ENCODE data around the gene PRSS2. TPM values are rescaled to one million over a fixed set of nuclear protein-coding genes. Genes with fewer than 3 reads are reported as not detected.
"Not testable (repeated sequence)": the region's sequence is repeated elsewhere in the genome, so short reads cannot be mapped to it uniquely, and the experiment has no call there.

Gene PRSS2
- polyA plus RNA-seq (2012; ENCODE audit: insufficient read depth, insufficient read length), result not detected

GRCh38 chr7:142770661-142771352 is at the start of gene PRSS2:
Gene PRSS2, plus strand, starts transcription at chr7:142770970. Its CDS starts 13 bp downstream, at chr7:142770983.
- H3K4me3 ChIP-seq (ENCODE audit: low read length), result no peak within 1 kb of the TSS
- no peak for DNase-seq (ENCODE audit: low read depth, low spot score)

GRCh38 chr7:142720986-142721385 is 49.8 kb upstream of the PRSS2 start:
- H3K4me3 ChIP-seq (ENCODE audit: low read length), result peak overlapping the region; percentile 62
- peak; percentile 65 for DNase-seq (ENCODE audit: low read depth, low spot score)

GRCh38 chr7:142722248-142722794 is 48.4 kb upstream of the PRSS2 start:
- peak overlapping the region; percentile 62 for H3K4me3 ChIP-seq (ENCODE audit: low read length)
- peak; percentile 75 for DNase-seq (ENCODE audit: low read depth, low spot score)

GRCh38 chr7:142733271-142733670 is 37.5 kb upstream of the PRSS2 start:
- no peak overlapping the region for H3K4me3 ChIP-seq (ENCODE audit: low read length)
- no peak for DNase-seq (ENCODE audit: low read depth, low spot score)

GRCh38 chr7:142739923-142740492 is 30.8 kb upstream of the PRSS2 start:
- H3K4me3 ChIP-seq (ENCODE audit: low read length), result no peak overlapping the region
- DNase-seq (ENCODE audit: low read depth, low spot score), result peak; percentile 54

- DNase-seq (ENCODE audit: low read depth, low spot score), result peak; percentile 15
- no peak overlapping the region for H3K4me3 ChIP-seq (ENCODE audit: low read length)
Measured at GRCh38 chr7:142740786-142741185, 30.0 kb upstream of the PRSS2 start.

GRCh38 chr7:142741932-142742331 is 28.8 kb upstream of the PRSS2 start:
- H3K4me3 ChIP-seq (ENCODE audit: low read length); DNase-seq (ENCODE audit: low read depth, low spot score): not testable (repeated sequence)

GRCh38 chr7:142745091-142745635 is 25.6 kb upstream of the PRSS2 start:
- no peak for DNase-seq (ENCODE audit: low read depth, low spot score)
- no peak overlapping the region for H3K4me3 ChIP-seq (ENCODE audit: low read length)

- DNase-seq (ENCODE audit: low read depth, low spot score), result no peak
- H3K4me3 ChIP-seq (ENCODE audit: low read length), result no peak overlapping the region
Measured at GRCh38 chr7:142745745-142746144, 25.0 kb upstream of the PRSS2 start.

GRCh38 chr7:142746264-142746663 is 24.5 kb upstream of the PRSS2 start:
- H3K4me3 ChIP-seq (ENCODE audit: low read length), result no peak overlapping the region
- DNase-seq (ENCODE audit: low read depth, low spot score), result no peak

GRCh38 chr7:142748410-142748809 is 22.4 kb upstream of the PRSS2 start:
- not testable (repeated sequence) for DNase-seq (ENCODE audit: low read depth, low spot score); H3K4me3 ChIP-seq (ENCODE audit: low read length)

- H3K4me3 ChIP-seq (ENCODE audit: low read length), result no peak within 1 kb of the TSS
- no peak for DNase-seq (ENCODE audit: low read depth, low spot score)
Measured at GRCh38 chr7:142749218-142749993, 21.4 kb upstream of the PRSS2 start, which contains the start of gene PRSS1. Gene PRSS1, plus strand, starts transcription at chr7:142749472. Its CDS starts 13 bp downstream, at chr7:142749485.

GRCh38 chr7:142750321-142750938 is 20.3 kb upstream of the PRSS2 start:
- no peak overlapping the region for H3K4me3 ChIP-seq (ENCODE audit: low read length)
- DNase-seq (ENCODE audit: low read depth, low spot score), result no peak

- H3K4me3 ChIP-seq (ENCODE audit: low read length); DNase-seq (ENCODE audit: low read depth, low spot score): not testable (repeated sequence)
Measured at GRCh38 chr7:142751526-142752175, 19.1 kb upstream of the PRSS2 start.

- no peak for DNase-seq (ENCODE audit: low read depth, low spot score)
- H3K4me3 ChIP-seq (ENCODE audit: low read length), result no peak overlapping the region
Measured at GRCh38 chr7:142752376-142753225, 18.2 kb upstream of the PRSS2 start.

- H3K4me3 ChIP-seq (ENCODE audit: low read length), result no peak overlapping the region
- no peak for DNase-seq (ENCODE audit: low read depth, low spot score)
Measured at GRCh38 chr7:142753366-142753765, 17.4 kb upstream of the PRSS2 start.

GRCh38 chr7:142753925-142754491 is 16.8 kb upstream of the PRSS2 start:
- H3K4me3 ChIP-seq (ENCODE audit: low read length); DNase-seq (ENCODE audit: low read depth, low spot score): not testable (repeated sequence)

Data from Jurkat, Clone E6-1 (cell line).